Stimulated activated naive CD4-positive, alpha-beta T cell treated with Interleukin-2 at 50 U/mL for 16 hours (primary cell): ENCODE measurements around the gene TCTN3.
"Not testable (repeated sequence)": the region's sequence is repeated elsewhere in the genome, so short reads cannot be mapped to it uniquely, and the experiment has no call there.

Source experiments
- DNase-seq: peaks from one replicate; lab custom pipeline; 2025; lab: John Stamatoyannopoulos, UW

The TCTN3 gene

DNA sequence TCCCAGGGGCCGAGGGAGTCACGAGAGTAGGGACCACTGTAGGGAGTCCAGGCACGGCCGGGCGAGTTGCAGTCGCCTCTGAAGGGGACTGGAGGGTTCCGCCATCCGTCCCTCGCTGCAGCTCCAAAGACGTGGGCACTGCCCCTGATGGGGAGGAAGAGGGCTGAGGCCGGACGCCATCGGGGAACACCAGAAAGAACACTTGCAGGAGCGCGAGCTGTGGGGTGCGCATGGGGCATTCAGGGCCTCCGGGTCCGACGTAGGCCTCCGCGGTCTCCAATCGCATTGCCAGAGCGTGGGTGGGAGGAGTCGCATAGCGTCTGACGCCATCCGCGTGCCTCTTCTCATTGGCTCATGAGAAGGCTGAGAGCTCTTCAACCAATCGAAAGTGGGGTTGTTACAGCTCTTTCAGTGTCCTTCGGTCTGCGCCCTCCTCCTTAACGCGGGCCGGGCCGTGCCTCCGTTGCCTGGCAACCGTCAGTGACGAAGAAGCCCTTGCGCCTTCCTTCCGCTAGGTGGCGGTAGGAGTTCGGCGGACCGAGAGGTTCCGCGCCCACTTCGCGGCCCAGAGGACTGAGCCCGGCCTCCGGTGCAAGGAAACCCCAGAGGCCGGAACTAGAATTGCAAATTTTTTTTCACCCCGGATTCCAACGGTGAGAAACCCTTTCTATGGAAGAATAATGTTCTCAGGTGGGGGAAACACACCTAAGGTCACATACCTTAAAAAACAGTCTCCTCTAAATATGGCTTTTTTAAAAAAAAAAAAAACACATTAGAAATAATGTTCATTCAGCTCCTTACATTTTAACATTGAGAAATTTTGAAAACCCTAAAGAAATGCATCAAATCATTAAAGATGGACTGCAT, at the start of gene TCTN3:
Gene TCTN3, minus strand, starts transcription at position 260 of the 867 bp plus-strand sequence. Its CDS starts 28 bp downstream, at position 232.
- DNase-seq = peak; percentile 95

- DNase-seq = no peak
Measured at GRCh38 chr10:95742962-95743535, 49.3 kb upstream of the TCTN3 start.

DNA sequence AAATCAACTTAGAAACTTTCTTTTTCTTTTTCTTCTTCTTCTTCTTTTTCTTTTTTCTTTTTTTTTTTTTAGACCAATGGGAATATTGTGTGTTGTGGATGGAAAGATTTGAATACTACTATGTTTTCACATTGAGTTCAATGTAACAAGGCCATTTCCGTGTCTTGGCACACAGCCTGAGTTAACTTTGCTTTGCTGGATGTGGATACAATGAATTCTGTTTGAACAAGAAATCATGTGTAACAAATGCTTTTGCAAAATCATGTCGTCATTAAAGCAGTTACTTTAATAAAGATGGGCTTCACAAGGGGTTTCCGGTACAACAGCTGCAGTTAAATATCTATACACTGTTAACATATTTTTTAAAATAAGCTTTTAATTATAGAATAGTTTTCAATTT, 48.8 kb upstream of the TCTN3 start:
- DNase-seq = no peak

DNA sequence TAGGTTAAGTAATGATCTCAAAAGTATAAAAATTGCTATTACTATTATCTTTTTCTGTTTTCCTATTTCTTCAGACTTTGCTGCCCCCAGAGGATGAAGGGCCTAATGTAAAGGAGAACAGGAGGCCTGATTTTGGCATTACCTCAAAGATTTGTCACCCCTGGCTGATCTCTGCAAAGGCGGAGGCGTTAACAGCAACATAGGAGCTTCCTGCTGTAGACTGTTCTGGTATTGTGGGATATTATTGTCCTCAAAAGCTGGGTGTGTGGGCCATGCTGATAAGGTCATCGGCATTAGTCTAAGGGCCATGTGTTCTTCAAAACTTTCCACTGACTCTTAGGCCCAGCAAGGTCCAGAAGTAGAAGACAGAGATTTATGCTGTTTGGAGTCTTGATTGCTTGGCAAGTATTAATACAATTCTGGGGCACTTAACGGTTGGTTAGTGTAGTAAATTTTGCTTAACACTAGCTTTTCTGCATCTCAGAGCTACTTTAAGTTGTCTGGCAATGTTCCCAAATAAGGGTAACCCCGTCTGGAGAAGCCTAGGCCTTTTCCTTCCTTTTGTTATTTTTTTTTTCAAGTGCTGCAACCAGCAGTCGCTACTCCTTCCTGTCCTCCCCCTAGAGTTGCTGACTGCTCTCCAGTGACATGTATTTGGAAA, 48.2 kb upstream of the TCTN3 start:
- DNase-seq = no peak

DNA sequence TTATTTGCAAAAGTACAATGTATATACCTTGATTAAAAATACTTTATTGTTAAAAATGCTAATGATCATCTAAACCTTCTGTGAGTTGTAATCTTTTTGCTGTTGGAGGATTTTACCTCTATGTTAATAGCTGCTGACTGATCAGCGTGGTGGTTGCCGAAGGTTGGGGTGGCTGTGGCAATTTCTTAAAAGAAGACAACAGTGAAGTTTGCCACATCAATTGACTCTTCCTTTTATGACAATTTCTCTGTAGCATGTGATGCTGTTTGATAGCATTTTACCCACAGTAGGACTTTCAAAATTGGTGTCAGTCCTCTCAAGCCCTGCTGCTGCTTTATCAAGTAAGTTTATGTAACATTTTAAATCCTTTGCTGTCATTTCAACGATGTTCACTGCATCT, 45.3 kb upstream of the TCTN3 start:
- DNase-seq = no peak

- not testable (repeated sequence) for DNase-seq
Measured at GRCh38 chr10:95732907-95733306, 39.2 kb upstream of the TCTN3 start.

DNA sequence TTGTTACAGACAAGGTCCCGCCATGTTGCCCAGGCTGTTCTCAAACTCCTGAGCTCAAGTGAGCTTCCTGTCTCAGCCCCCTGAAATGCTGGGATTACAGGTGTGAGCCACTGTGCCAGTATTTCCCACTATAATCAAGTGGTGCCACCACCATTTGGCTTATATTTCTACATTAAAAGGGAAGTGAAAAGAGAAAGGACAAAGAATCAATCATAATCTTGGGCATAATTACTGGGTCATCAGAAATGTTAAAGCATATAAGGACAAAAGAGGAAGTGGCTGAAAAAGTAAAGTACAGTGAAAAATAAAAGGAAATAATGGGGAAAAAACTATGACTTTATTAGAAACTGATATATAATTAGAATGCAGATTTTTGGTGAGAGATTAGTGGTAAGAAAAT, 36.5 kb upstream of the TCTN3 start:
- no peak for DNase-seq

DNA sequence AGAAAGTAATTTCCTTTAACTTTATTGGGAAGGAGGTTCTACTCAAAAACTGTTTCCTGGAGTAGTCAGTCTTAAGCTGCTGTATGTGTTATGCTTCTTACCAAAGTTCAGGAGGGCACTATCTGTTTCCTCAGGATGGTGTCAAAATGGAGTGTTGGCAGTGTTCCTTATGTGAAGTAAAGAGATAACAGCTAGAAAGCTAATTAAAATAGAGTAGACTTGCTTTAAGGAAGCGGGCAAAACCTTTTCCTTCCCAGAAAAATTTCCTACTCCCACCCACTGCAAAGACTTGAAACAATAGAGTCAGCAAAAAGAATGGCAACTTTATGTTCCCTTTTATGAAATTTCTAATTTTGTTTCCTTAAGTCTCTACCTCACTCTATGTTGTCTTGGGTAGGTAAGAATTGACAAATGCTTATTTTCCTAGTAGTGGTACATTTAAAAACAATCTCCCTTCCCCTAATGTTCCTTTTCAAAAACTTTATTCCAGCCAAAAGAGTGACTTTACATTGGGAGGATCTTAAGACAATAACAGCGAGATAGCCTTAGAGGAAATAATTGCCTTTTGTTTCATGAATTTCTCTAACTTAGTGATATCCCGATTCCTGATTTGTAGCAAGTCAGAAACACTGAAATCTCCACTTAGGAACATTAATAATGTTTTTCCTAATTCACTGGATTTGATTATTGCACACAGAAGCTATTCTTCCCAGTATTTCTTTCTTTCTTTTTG, 35.8 kb upstream of the TCTN3 start:
- no peak for DNase-seq

- no peak for DNase-seq
Measured at GRCh38 chr10:95728526-95728925, 34.8 kb upstream of the TCTN3 start.

DNA sequence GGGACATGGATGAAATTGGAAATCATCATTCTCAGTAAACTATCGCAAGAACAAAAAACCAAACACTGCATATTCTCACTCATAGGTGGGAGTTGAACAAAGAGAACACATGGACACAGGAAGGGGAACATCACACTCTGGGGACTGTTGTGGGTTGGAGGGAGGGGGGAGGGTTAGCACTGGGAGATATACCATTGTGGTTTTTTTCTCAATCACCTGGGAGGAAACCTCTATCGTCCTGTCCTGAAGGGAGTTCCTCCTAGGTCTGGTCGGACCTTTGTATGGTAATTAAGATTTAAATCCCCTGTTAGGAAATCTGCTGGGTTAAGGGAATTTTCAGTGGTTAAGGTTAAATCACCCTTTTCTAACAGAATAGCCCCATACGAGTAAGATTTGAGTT, 28.8 kb upstream of the TCTN3 start:
- not testable (repeated sequence) for DNase-seq

GRCh38 chr10:95720745-95721144, 27.0 kb upstream of the TCTN3 start:
- not testable (repeated sequence) for DNase-seq

DNA sequence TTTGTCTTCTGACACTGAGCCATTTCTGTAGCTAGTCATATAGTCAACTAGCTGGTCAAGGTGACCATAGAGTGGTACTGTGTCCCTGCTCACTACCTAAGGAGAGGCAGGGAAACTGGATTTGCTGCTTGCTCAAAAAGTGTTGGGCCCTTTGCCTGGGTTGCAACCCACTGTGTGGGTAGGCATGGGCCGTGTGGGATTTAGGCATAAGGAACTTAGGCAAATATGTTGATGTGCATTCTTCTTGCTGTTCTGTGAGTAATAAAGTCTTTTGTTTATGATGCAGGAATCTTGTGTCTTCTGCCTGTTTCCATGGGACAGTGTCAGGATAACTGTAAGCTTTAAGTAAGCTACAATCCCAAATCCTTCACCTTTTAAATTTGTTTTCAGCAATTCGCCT, 23.1 kb upstream of the TCTN3 start:
- no peak for DNase-seq

- DNase-seq = no peak
Measured at GRCh38 chr10:95716466-95716865, 22.7 kb upstream of the TCTN3 start.

GRCh38 chr10:95711492-95711891, 17.8 kb upstream of the TCTN3 start:
- no peak for DNase-seq

DNA sequence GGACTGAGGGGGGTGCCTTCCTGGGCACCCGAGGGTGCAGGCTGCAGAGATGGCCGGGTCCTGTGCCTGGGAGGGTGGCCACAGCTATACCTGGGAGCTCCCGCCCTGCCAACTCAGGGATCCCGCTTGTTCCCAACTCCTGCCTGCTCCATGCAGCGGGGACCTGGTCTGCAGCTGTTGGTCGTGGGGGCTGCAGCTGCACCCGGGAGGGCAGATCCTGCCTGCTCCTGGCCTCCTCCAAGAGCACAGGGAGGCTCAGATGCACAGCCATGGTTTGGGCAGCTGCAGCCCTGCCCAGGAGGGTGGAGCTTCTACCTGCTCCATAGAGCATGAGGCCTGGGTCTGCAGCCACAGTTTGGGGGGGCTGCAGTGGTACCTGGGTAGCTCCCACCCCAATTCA, 13.3 kb upstream of the TCTN3 start:
- DNase-seq = no peak

GRCh38 chr10:95706573-95706972, 12.8 kb upstream of the TCTN3 start:
- DNase-seq = no peak

DNA sequence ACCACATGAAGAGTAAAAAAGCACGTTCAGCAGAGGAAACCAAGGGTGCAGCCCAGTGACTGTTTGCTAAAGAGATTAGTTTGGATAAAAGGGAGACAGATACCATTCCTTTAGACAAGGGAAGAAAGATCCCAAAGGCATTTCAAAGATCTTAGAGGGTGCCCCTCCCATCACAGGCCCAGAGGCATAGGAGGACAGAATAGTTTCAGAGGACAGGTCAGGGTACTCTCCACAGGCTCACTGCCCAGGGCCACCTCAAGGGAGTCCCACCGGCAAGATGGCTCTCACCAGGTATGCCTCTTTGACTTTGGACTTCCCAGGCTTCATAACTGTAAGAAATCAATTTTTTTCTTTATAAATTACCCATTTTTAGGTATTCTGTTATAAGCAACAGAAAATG, 4.7 kb upstream of the TCTN3 start:
- DNase-seq = no peak

GRCh38 chr10:95697429-95697828, 3.7 kb upstream of the TCTN3 start:
- DNase-seq = no peak

DNA sequence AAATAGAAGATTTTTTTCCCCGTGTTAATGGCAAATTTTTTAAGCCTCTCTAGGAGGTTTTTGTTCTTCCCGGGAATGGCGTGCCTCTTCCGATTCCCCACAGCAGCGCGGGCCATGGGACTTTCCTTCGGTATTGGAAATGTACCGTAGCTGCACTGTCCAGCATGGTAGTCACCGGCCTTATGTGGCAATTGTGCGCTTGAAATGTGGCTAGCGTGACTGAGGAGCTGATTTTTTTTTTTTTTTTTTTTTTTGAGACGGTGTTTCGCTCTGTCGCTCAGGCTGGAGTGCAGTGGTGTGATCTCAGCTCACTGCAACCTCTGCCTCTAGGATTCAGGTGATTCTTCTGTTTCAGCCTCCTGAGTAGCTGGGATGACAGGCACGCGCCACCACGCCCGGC, 938 bp upstream of the TCTN3 start:
- DNase-seq = no peak

GRCh38 chr10:95693071-95693667, 558 bp downstream of the TCTN3 start:
- DNase-seq = no peak

GRCh38 chr10:95691281-95691680, 2.4 kb downstream of the TCTN3 start:
- no peak for DNase-seq

GRCh38 chr10:95688648-95689047, 5.1 kb downstream of the TCTN3 start:
- no peak for DNase-seq
